HepG2 (cell line): ENCODE results near the gene MFNG. TPM values are rescaled to one million over a fixed set of nuclear protein-coding genes. Genes with fewer than 3 reads are reported as not detected.

Experiments used
- EEA1 ChIP-seq: sonication (generic); formaldehyde crosslinking; IDR thresholded peaks from 2 replicates; pipeline ENCODE4 v1.5.1; 2020; ENCODE audit warnings: mild to moderate bottlenecking, missing genetic modification reagents, borderline replicate concordance
- ELF3 ChIP-seq: IDR thresholded peaks from 2 replicates; pipeline ENCODE4 v1.6.1; 2016; ENCODE audit warnings: missing genetic modification reagents, missing compliant biosample characterization
- HNRNPK ChIP-seq: fragments of 200-400 bp; formaldehyde crosslinking; IDR thresholded peaks from 2 replicates; pipeline ENCODE4 v1.6.1; 2018; ENCODE audit warnings: low read length, low read depth, moderate library complexity, mild to moderate bottlenecking; ENCODE audit not compliant: poor library complexity, severe bottlenecking
- HOXA5 ChIP-seq: sonication (generic); formaldehyde crosslinking; IDR thresholded peaks from 2 replicates; pipeline ENCODE4 v1.4.0; 2020; ENCODE audit warnings: missing genetic modification reagents
- KLF11 ChIP-seq: IDR thresholded peaks from 2 replicates; pipeline ENCODE4 v1.6.1; 2016; ENCODE audit warnings: missing compliant biosample characterization
- LRRFIP1 ChIP-seq: sonication (generic); formaldehyde crosslinking; conservative IDR thresholded peaks from 2 replicates; pipeline ENCODE4 v1.4.0; 2020; ENCODE audit warnings: missing genetic modification reagents
- MTF1 ChIP-seq: sonication (generic); formaldehyde crosslinking; IDR thresholded peaks from 2 replicates; pipeline ENCODE4 v1.5.0; 2020; ENCODE audit warnings: missing genetic modification reagents
- MXI1 ChIP-seq: IDR thresholded peaks from 3 replicates; pipeline ENCODE4 v1.6.1; 2012; ENCODE audit warnings: low read depth, low read length, inconsistent platforms, borderline replicate concordance
- PCBP2 ChIP-seq: fragments of 200-400 bp; formaldehyde crosslinking; optimal IDR thresholded peaks from 2 replicates; pipeline ENCODE3; 2018; ENCODE audit warnings: low read length, low read depth; ENCODE audit not compliant: poor library complexity, severe bottlenecking
- PRDM10 ChIP-seq: sonication (generic); formaldehyde crosslinking; IDR thresholded peaks from 2 replicates; pipeline ENCODE4 v1.4.0; 2020; ENCODE audit warnings: low read depth, missing genetic modification reagents
- PRPF4 ChIP-seq: fragments of 200-400 bp; formaldehyde crosslinking; IDR thresholded peaks from 2 replicates; pipeline ENCODE4 v1.6.1; 2016; ENCODE audit warnings: low read length, low read depth; ENCODE audit not compliant: poor library complexity, severe bottlenecking
- SMAD9 ChIP-seq: sonication (generic); formaldehyde crosslinking; IDR thresholded peaks from 2 replicates; pipeline ENCODE4 v1.5.1; 2020; ENCODE audit warnings: mild to moderate bottlenecking, missing genetic modification reagents
- TARDBP ChIP-seq: sonication (generic); formaldehyde crosslinking; IDR thresholded peaks from 2 replicates; pipeline ENCODE4 v1.8.0; 2022; ENCODE audit warnings: mild to moderate bottlenecking, missing genetic modification reagents
- YEATS4 ChIP-seq: sonication (generic); formaldehyde crosslinking; IDR thresholded peaks from 2 replicates; pipeline ENCODE4 v1.4.0; 2020; ENCODE audit warnings: missing genetic modification reagents, borderline replicate concordance
- ZBTB25 ChIP-seq: IDR thresholded peaks from 2 replicates; pipeline ENCODE4 v1.6.1; 2018; ENCODE audit warnings: missing genetic modification reagents
- ZBTB42 ChIP-seq: sonication (generic); formaldehyde crosslinking; IDR thresholded peaks from 2 replicates; pipeline ENCODE4 v1.5.0; 2020; ENCODE audit warnings: mild to moderate bottlenecking, missing genetic modification reagents
- ZNF101 ChIP-seq: sonication (generic); formaldehyde crosslinking; IDR thresholded peaks from 2 replicates; pipeline ENCODE4 v1.4.0; 2020; ENCODE audit warnings: mild to moderate bottlenecking, low read depth, missing genetic modification reagents, borderline replicate concordance
- ZNF121 ChIP-seq: sonication (generic); formaldehyde crosslinking; IDR thresholded peaks from 2 replicates; pipeline ENCODE4 v1.5.0; 2020; ENCODE audit warnings: mild to moderate bottlenecking, missing genetic modification reagents
- ZNF343 ChIP-seq: sonication (generic); formaldehyde crosslinking; IDR thresholded peaks from 2 replicates; pipeline ENCODE4 v1.4.0; 2020; ENCODE audit warnings: mild to moderate bottlenecking, missing genetic modification reagents
- ZNF672 ChIP-seq: sonication (generic); formaldehyde crosslinking; IDR thresholded peaks from 2 replicates; pipeline ENCODE4 v1.8.1; 2022; ENCODE audit warnings: missing genetic modification reagents
- ZNF800 ChIP-seq: sonication (generic); formaldehyde crosslinking; IDR thresholded peaks from 2 replicates; pipeline ENCODE4 v1.4.0; 2020; ENCODE audit warnings: missing genetic modification reagents
- polyA plus RNA-seq, 8 experiments: library from polyadenylated mRNA; depleted of rRNA in 3 of 8; stranded (reverse) in 7 of 8; unstranded in 1 of 8; fragments of >200 nt; fragmentation: Illumina TruSeq in 4 of 8; extraction: Trizol in 4 of 8; gene quantifications; 2 replicates each; pipeline versions ENCODE4 v1.2.1 to v1.2.3, GENCODE V29; 2011 to 2016; ENCODE audit warnings: low read depth in 4 of 8, missing spikeins in 1 of 8, mixed read lengths in 1 of 8; ENCODE audit not compliant: insufficient read depth in 1 of 8
- total RNA-seq, 5 experiments: library from RNA; depleted of rRNA; stranded (reverse); fragments of >200 nt; fragmentation: Illumina TruSeq; extraction: Trizol; gene quantifications; 2 replicates each; pipeline ENCODE4 v1.2.3, GENCODE V29; 2016; ENCODE audit warnings: low read depth in 1 of 5

The MFNG gene
- total and polyA plus RNA-seq, 2 of the 13 experiments (the other 11 are each of a cell fraction or from before 2014, with no cell fraction given), result 1.0 to 11.7 TPM

GRCh38 chr22:37462983-37463382 lies 23.2 kb downstream of the MFNG start (continued):
- no peak for TF ChIP-seq ELF3 (CRISPR knock-in tag)
- TF ChIP-seq ZNF121, result no peak
- TF ChIP-seq PRDM10 (CRISPR knock-in tag), result no peak
- TF ChIP-seq ZNF672 (CRISPR knock-in tag), result no peak
- TF ChIP-seq TARDBP (CRISPR knock-in tag), result no peak
- TF ChIP-seq KLF11, result 0 out of 2 replicates have a peak, but pooled peaks have one; percentile 46
- no peak for TF ChIP-seq SMAD9 (CRISPR knock-in tag)
- no peak for TF ChIP-seq ZNF343 (CRISPR knock-in tag)
- TF ChIP-seq YEATS4 (CRISPR knock-in tag), result no peak
- no peak for TF ChIP-seq EEA1 (CRISPR knock-in tag)
- TF ChIP-seq MTF1 (CRISPR knock-in tag), result no peak
- TF ChIP-seq ZNF800 (CRISPR knock-in tag), result no peak
- no peak for TF ChIP-seq ZBTB25 (CRISPR knock-in tag)
- TF ChIP-seq ZNF101, result no peak
- no peak for TF ChIP-seq PRPF4
- peak; percentile 24; the same call in 1 of the 2 replicates for TF ChIP-seq HOXA5 (CRISPR knock-in tag)
- TF ChIP-seq HNRNPK, result no peak
- TF ChIP-seq MXI1, result no peak
- TF ChIP-seq ZBTB42 (CRISPR knock-in tag), result no peak
- TF ChIP-seq LRRFIP1 (CRISPR knock-in tag), result no peak
- no peak for TF ChIP-seq PCBP2
